ENCODE measurements around the gene SCOC. TPM values are rescaled to one million over a fixed set of nuclear protein-coding genes. Genes with fewer than 3 reads are reported as not detected.

The SCOC gene
- total and polyA plus RNA-seq, 2 of the 13 experiments (the other 11 are each of a cell fraction or from before 2014, with no cell fraction given): 43.8 to 65.2 TPM

DNA sequence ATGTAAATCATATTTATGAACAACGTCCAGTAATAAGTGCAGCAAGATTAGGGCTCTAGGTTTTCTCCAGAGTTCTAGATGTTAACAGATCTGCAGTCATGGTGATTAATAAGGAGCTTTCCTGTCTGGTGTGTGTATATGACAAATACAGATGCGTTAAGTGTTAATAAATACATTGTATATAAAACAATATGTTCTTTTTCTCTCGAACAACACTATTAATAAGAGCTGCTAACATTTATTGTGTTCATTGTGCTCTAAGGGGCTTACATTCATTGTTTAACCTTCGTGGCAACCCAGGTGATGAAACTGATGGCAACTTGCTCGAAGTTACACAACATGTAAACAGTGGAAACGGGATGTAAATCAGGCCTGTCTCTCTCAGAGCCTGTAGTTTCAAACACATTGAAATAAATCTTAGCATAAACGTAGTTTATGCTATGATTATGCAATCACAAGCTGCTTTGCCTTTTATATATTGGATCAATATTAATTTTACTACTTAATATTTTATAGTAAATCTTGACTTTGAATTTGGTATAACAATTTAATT lies 54.5 kb downstream of the SCOC start (continued):
- peak; percentile 97 for TF ChIP-seq CEBPB (IDR thresholded peaks at IDR 0.05; ENCODE audit: borderline replicate concordance, low read depth, low read length)
- TF ChIP-seq SOX13 (IDR thresholded peaks at IDR 0.05): no peak
- TF ChIP-seq SOX13 (CRISPR knock-in tag; conservative IDR thresholded peaks at IDR 0.05 in 1 of 2, IDR thresholded peaks at IDR 0.05 in 1 of 2): peak in 1 of 2 experiments; percentile 39; a peak in 1 of 4 replicates
- TF ChIP-seq CEBPG (CRISPR knock-in tag; IDR thresholded peaks at IDR 0.05): peak; percentile 90
- 0 out of 2 replicates have a peak, but pooled peaks have one; percentile 20 for TF ChIP-seq NR2C2 (CRISPR knock-in tag; IDR thresholded peaks at IDR 0.05; ENCODE audit: borderline replicate concordance)
- TF ChIP-seq, protein P1, sequence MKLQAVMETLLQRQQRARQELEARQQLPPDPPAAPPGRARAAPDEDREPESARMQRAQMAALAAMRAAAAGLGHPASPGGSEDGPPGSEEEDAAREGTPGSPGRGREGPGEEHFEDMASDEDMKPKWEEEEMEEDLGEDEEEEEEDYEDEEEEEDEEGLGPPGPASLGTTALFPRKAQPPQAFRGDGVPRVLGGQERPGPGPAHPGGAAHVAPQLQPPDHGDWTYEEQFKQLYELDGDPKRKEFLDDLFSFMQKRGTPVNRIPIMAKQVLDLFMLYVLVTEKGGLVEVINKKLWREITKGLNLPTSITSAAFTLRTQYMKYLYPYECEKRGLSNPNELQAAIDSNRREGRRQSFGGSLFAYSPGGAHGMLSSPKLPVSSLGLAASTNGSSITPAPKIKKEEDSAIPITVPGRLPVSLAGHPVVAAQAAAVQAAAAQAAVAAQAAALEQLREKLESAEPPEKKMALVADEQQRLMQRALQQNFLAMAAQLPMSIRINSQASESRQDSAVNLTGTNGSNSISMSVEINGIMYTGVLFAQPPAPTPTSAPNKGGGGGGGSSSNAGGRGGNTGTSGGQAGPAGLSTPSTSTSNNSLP (IDR thresholded peaks at IDR 0.05; ENCODE audit: low read depth, low read length): peak; percentile 46; the same call in 1 of the 2 replicates
- TF ChIP-seq, protein P2, sequence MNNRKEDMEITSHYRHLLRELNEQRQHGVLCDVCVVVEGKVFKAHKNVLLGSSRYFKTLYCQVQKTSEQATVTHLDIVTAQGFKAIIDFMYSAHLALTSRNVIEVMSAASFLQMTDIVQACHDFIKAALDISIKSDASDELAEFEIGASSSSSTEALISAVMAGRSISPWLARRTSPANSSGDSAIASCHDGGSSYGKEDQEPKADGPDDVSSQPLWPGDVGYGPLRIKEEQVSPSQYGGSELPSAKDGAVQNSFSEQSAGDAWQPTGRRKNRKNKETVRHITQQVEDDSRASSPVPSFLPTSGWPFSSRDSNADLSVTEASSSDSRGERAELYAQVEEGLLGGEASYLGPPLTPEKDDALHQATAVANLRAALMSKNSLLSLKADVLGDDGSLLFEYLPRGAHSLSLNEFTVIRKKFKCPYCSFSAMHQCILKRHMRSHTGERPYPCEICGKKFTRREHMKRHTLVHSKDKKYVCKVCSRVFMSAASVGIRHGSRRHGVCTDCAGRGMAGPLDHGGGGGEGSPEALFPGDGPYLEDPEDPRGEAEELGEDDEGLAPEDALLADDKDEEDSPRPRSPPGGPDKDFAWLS (CRISPR knock-in tag; IDR thresholded peaks at IDR 0.05; ENCODE audit: borderline replicate concordance): no peak
- TF ChIP-seq, protein P3, sequence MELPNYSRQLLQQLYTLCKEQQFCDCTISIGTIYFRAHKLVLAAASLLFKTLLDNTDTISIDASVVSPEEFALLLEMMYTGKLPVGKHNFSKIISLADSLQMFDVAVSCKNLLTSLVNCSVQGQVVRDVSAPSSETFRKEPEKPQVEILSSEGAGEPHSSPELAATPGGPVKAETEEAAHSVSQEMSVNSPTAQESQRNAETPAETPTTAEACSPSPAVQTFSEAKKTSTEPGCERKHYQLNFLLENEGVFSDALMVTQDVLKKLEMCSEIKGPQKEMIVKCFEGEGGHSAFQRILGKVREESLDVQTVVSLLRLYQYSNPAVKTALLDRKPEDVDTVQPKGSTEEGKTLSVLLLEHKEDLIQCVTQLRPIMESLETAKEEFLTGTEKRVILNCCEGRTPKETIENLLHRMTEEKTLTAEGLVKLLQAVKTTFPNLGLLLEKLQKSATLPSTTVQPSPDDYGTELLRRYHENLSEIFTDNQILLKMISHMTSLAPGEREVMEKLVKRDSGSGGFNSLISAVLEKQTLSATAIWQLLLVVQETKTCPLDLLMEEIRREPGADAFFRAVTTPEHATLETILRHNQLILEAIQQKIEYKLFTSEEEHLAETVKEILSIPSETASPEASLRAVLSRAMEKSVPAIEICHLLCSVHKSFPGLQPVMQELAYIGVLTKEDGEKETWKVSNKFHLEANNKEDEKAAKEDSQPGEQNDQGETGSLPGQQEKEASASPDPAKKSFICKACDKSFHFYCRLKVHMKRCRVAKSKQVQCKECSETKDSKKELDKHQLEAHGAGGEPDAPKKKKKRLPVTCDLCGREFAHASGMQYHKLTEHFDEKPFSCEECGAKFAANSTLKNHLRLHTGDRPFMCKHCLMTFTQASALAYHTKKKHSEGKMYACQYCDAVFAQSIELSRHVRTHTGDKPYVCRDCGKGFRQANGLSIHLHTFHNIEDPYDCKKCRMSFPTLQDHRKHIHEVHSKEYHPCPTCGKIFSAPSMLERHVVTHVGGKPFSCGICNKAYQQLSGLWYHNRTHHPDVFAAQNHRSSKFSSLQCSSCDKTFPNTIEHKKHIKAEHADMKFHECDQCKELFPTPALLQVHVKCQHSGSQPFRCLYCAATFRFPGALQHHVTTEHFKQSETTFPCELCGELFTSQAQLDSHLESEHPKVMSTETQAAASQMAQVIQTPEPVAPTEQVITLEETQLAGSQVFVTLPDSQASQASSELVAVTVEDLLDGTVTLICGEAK (IDR thresholded peaks at IDR 0.05): no peak
- TF ChIP-seq, protein P3 (CRISPR knock-in tag; IDR thresholded peaks at IDR 0.05): no peak
- TF ChIP-seq RNF2 (conservative IDR thresholded peaks at IDR 0.05; ENCODE audit: low read depth): no peak
- no peak for TF ChIP-seq CAMTA2 (CRISPR knock-in tag; IDR thresholded peaks at IDR 0.05; ENCODE audit: borderline replicate concordance)
- no peak for TF ChIP-seq CREB1 (IDR thresholded peaks at IDR 0.05)
- TF ChIP-seq CREB1 (CRISPR knock-in tag; IDR thresholded peaks at IDR 0.05): peak; percentile 36; the same call in 1 of the 2 replicates
- TF ChIP-seq, protein P4, sequence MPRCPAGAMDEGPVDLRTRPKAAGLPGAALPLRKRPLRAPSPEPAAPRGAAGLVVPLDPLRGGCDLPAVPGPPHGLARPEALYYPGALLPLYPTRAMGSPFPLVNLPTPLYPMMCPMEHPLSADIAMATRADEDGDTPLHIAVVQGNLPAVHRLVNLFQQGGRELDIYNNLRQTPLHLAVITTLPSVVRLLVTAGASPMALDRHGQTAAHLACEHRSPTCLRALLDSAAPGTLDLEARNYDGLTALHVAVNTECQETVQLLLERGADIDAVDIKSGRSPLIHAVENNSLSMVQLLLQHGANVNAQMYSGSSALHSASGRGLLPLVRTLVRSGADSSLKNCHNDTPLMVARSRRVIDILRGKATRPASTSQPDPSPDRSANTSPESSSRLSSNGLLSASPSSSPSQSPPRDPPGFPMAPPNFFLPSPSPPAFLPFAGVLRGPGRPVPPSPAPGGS (CRISPR knock-in tag; IDR thresholded peaks at IDR 0.05): no peak
- TF ChIP-seq SIX4 (CRISPR knock-in tag; IDR thresholded peaks at IDR 0.05): no peak
